K562 (cell line): ENCODE measurements around the gene HRC. TPM values are rescaled to one million over a fixed set of nuclear protein-coding genes. Genes with fewer than 3 reads are reported as not detected.

Experiments
- ATAC-seq: fragments of 200-7000 bp; cut with Tn5 transposase; 3 replicates; pipeline ENCODE4 v1.9.1; 2020; ENCODE audit warnings: moderate library complexity
- BruUV-seq: library from RNA; stranded (reverse); fragments of 400-500 nt; replicated peaks from 2 replicates; lab custom pipeline; 2021; lab: Mats Ljungman, UMichigan
- CTCF ChIA-PET: fragments of 300-600 bp; formaldehyde crosslinking; extraction: SDS; loops from one replicate; lab custom pipeline; 2021; ENCODE audit warnings: low intra/inter-chr PET ratio; lab: Yijun Ruan, JAX
- POLR2A ChIA-PET: fragments of 300-600, 350-650 bp; sonication (Branson Sonifier 250); formaldehyde crosslinking; extraction: SDS; loops from one replicate; lab custom pipeline; 2021; ENCODE audit warnings: antibody characterized with exemption, inconsistent platforms; lab: Yijun Ruan, JAX
- DNase-seq, 4 experiments: peaks; one replicate each; pipeline versions ENCODE4 v3.0.0 to v3.0.0-alpha.2; 2011 to 2018; ENCODE audit warnings: low spot score in 3 of 4, mixed read lengths in 3 of 4; ENCODE audit errors: extremely low read depth in 1 of 4
- FAIRE-seq: peaks from 2 replicates; lab custom pipeline; 2011; peaks lifted over from hg19 to GRCh38; lab: Jason Lieb, UNC
- H2AFZ ChIP-seq: 2 replicates; pipeline ENCODE4 v1.6.0; 2011; ENCODE audit warnings: low read depth, low read length, control low read depth, inconsistent platforms
- H3K27ac ChIP-seq: fragments of 200-600 bp; 3 replicates; pipeline ENCODE4 v1.8.0; 2011; ENCODE audit warnings: low read depth, mild to moderate bottlenecking, control low read depth, inconsistent platforms, low read length, moderate library complexity, mixed read lengths; ENCODE audit errors: extremely low read depth
- H3K27me3 ChIP-seq, 2 experiments: fragments of 300-600 bp in 1 of 2; 2 replicates in 1 of 2; 3 replicates in 1 of 2; pipeline versions ENCODE4 v1.6.0 to v1.8.0; 2011; ENCODE audit warnings: inconsistent platforms in 2 of 2, low read length in 2 of 2, mild to moderate bottlenecking in 1 of 2, mixed read lengths in 1 of 2, moderate library complexity in 1 of 2; ENCODE audit not compliant: control insufficient read depth in 2 of 2, insufficient read depth in 2 of 2
- H3K36me3 ChIP-seq: fragments of 300-600 bp; 3 replicates; pipeline ENCODE4 v1.8.0; 2011; ENCODE audit warnings: mild to moderate bottlenecking, low read length, inconsistent platforms; ENCODE audit not compliant: control insufficient read depth, insufficient read depth
- H3K4me1 ChIP-seq, 2 experiments: fragments of 200-600 bp in 1 of 2; replicated peaks in 1 of 2; 2 replicates in 1 of 2; 3 replicates in 1 of 2; pipeline versions ENCODE4 v1.5.1 to v1.8.0; 2011; ENCODE audit warnings: inconsistent platforms in 2 of 2, low read length in 2 of 2, mild to moderate bottlenecking in 1 of 2, mixed read lengths in 1 of 2, moderate library complexity in 1 of 2; ENCODE audit not compliant: control insufficient read depth in 2 of 2, insufficient read depth in 2 of 2
- H3K4me2 ChIP-seq: 2 replicates; pipeline ENCODE4 v1.6.1; 2011; ENCODE audit warnings: low read length, control low read depth, inconsistent platforms, mixed read lengths; ENCODE audit not compliant: insufficient read depth
- H3K4me3 ChIP-seq: fragments of 200-600 bp; sonication (generic), shearing (Covaris generic); 2 replicates; pipeline ENCODE4 v1.5.1; 2016; ENCODE audit warnings: control low read depth, inconsistent platforms
- H3K79me2 ChIP-seq: fragments of 200-600 bp; 3 replicates; pipeline ENCODE4 v1.8.0; 2011; ENCODE audit warnings: low read length, inconsistent platforms; ENCODE audit not compliant: control insufficient read depth, insufficient read depth
- H3K9ac ChIP-seq, 2 experiments: 2 replicates each; pipeline versions ENCODE4 v1.6.0 to v1.6.1; 2011; ENCODE audit warnings: low read depth in 2 of 2, low read length in 2 of 2, control low read depth in 1 of 2, inconsistent platforms in 1 of 2, mild to moderate bottlenecking in 1 of 2, mixed read lengths in 1 of 2; ENCODE audit not compliant: insufficient read depth in 1 of 2
- H3K9me1 ChIP-seq: one replicate; pipeline ENCODE4 v1.6.0; 2011; ENCODE audit warnings: inconsistent platforms, mild to moderate bottlenecking, low read length, moderate library complexity; ENCODE audit not compliant: control insufficient read depth, insufficient read depth
- H3K9me3 ChIP-seq: replicated peaks from 2 replicates; pipeline ENCODE4 v1.5.1; 2011; ENCODE audit warnings: low read depth, low read length, inconsistent platforms; ENCODE audit not compliant: control insufficient read depth, insufficient read depth
- H4K20me1 ChIP-seq: replicated peaks from 2 replicates; pipeline ENCODE4 v1.6.1; 2011; ENCODE audit warnings: low read length, inconsistent platforms, mixed read lengths; ENCODE audit not compliant: control insufficient read depth, insufficient read depth
- BCOR ChIP-seq: fragments of 450-650 bp; IDR thresholded peaks from 2 replicates; pipeline ENCODE4 v1.6.1; 2016
- ETS2 ChIP-seq: IDR thresholded peaks from 2 replicates; pipeline ENCODE4 v1.6.1; 2016; ENCODE audit warnings: borderline replicate concordance, missing genetic modification characterization, mild to moderate bottlenecking, moderate library complexity, missing compliant biosample characterization; ENCODE audit not compliant: poor library complexity, severe bottlenecking
- RBM25 ChIP-seq: fragments of 200-400 bp; formaldehyde crosslinking; IDR thresholded peaks from 2 replicates; pipeline ENCODE4 v1.6.1; 2018; ENCODE audit warnings: low read length, low read depth, moderate library complexity; ENCODE audit not compliant: severe bottlenecking
- RNF2 ChIP-seq: sonication (generic); IDR thresholded peaks from 2 replicates; pipeline ENCODE4 v1.6.1; 2016
- ZFP36 ChIP-seq: fragments of 150-350 bp; IDR thresholded peaks from 2 replicates; pipeline ENCODE4 v1.6.1; 2018; ENCODE audit warnings: low read length, low read depth; ENCODE audit not compliant: partially characterized antibody
- ZNF121 ChIP-seq: sonication (generic); formaldehyde crosslinking; conservative IDR thresholded peaks from 2 replicates; pipeline ENCODE4 v1.8.0; 2022; ENCODE audit warnings: missing genetic modification reagents
- ZNF124 ChIP-seq: sonication (generic); formaldehyde crosslinking; IDR thresholded peaks from 2 replicates; pipeline ENCODE4 v1.8.1; 2022; ENCODE audit warnings: missing genetic modification reagents
- WGBS: fragments of 100-300 bp; shearing (Covaris generic); methylation state at CpG from one replicate; pipeline ENCODE4 v1.1.6; 2016; ENCODE audit warnings: low coverage, mixed read lengths; ENCODE audit not compliant: insufficient coverage; ENCODE audit errors: missing lambda C conversion rate; 5-methylcytosine and 5-hydroxymethylcytosine counted together
- in situ Hi-C: fragments of 300-500 bp; cut with MboI; formaldehyde crosslinking; loops from 4 replicates; pipeline ENCODE4 v1.15.0; 2018; ENCODE audit warnings: inconsistent platforms, mixed read lengths
- intact Hi-C: fragments of 100-400 bp; cut with micrococcal nuclease; formaldehyde crosslinking; loops from 2 replicates; pipeline ENCODE4 v1.14.2; 2022
- polyA plus RNA-seq, 8 experiments: library from polyadenylated mRNA; depleted of rRNA in 4 of 8; stranded (reverse) in 5 of 8; unstranded in 3 of 8; fragments of >200 nt; fragmentation: Nextera tagmentation in 2 of 8; fragmentation: Illumina TruSeq in 1 of 8; extraction: Ambion mirVana in 2 of 8; extraction: Trizol in 1 of 8; gene quantifications; 2 replicates each; pipeline versions ENCODE4 v1.2.1 to v1.2.3, GENCODE V29; 2011 to 2014; ENCODE audit warnings: inconsistent platforms in 1 of 8, missing spikeins in 1 of 8
- total RNA-seq, 7 experiments: library from RNA; depleted of rRNA in 6 of 7; stranded (reverse); fragments of >200 nt in 6 of 7; fragmentation: Illumina TruSeq in 2 of 7; extraction: Trizol in 2 of 7; gene quantifications; 2 replicates each; pipeline versions ENCODE4 v1.2.1 to v1.2.3, GENCODE V29; 2011 to 2021; ENCODE audit warnings: low replicate concordance in 1 of 7

Gene HRC
- total and polyA plus RNA-seq, 9 of the 15 experiments (the other 6 are each of a cell fraction or from before 2014, with no cell fraction given): 0.66 to 18.7 (median 13.1) TPM

- POLR2A ChIA-PET: interaction anchor here (0.9 to 1.6 kb wide), 2 partner anchors 10 to 16 kb away, joined by 3 to 4 read pairs; partner anchors contain the start of gene HRC
- CTCF ChIA-PET: no interaction called here
- 89% methylated on average over 24 of the region's 24 CpGs for WGBS
- Histone ChIP-seq H3K4me2 (no peak overlapping the region), H4K20me1 (no peaks in the 10 kb centered on the region), H3K4me1 (peaks cover 10 to 31% of the 10 kb centered on the region in 2 experiments; a peak in 4 of 5 replicates), H2AFZ (no peak overlapping the region), H3K9me3 (no peaks in the 10 kb centered on the region), H3K9me1 (no peaks in the 10 kb centered on the region), H3K4me3 (no peak overlapping the region), H3K27ac (no peak overlapping the region), H3K27me3 (no peaks in the 10 kb centered on the region), H3K9ac (peak overlapping the region in 1 of 2 experiments; percentile 20; a peak in 2 of 4 replicates), H3K36me3 (peaks cover 22% of the 10 kb centered on the region; the same call in 1 of the 3 replicates), H3K79me2 (no peaks in the 10 kb centered on the region)
- in situ Hi-C loops: no loop called here
- TF ChIP-seq RNF2: no peak
- TF ChIP-seq ZFP36: peak; percentile 52
- peak; percentile 56; the same call in 1 of the 2 replicates for TF ChIP-seq BCOR
- peak; percentile 47 for TF ChIP-seq RBM25
- no peak for TF ChIP-seq ZNF121 (CRISPR knock-in tag)
- TF ChIP-seq ZNF124 (CRISPR knock-in tag): no peak
- TF ChIP-seq ETS2 (tag): no peak
- FAIRE-seq: no peak
- ATAC-seq: no peak
- intact Hi-C loops: no loop called here
- BruUV-seq: no TSS peak
- no peak for DNase-seq
Observed at GRCh38 chr19:49165111-49165750, 10.0 kb upstream of the HRC start.
